Measurements from ENCODE around the gene LRP10. TPM values are rescaled to one million over a fixed set of nuclear protein-coding genes. Genes with fewer than 3 reads are reported as not detected.

Gene LRP10
- total and polyA plus RNA-seq, 2 of the 8 experiments (the other 6 are each of a cell fraction or from before 2014, with no cell fraction given) = 12.4 to 15.6 TPM

DNA sequence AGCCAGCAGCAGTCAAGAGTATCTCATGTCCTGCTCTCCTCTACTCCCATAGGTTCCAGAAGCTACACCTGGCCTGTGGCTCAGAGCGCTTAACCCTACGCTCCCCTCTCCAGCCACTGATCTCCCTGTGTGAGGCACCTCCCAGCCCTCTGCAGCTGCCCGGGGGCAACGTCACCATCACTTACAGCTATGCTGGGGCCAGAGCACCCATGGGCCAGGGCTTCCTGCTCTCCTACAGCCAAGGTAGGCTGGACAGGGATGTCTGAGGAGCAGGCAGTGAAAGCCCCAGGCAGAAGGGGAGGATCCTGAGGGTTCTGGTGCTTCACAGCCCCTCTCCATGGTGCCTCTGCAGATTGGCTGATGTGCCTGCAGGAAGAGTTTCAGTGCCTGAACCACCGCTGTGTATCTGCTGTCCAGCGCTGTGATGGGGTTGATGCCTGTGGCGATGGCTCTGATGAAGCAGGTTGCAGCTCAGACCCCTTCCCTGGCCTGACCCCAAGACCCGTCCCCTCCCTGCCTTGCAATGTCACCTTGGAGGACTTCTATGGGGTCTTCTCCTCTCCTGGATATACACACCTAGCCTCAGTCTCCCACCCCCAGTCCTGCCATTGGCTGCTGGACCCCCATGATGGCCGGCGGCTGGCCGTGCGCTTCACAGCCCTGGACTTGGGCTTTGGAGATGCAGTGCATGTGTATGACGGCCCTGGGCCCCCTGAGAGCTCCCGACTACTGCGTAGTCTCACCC is 3.6 kb downstream of the LRP10 start:
- H3K9ac ChIP-seq (replicated peaks in 1 of 4; ENCODE audit: extremely low read depth in 1 of 4, low read depth in 3 of 4, low read length in 3 of 4) = no peak overlapping the region
- CTCF ChIA-PET (ENCODE audit: partially characterized antibody) = interaction anchor here (0.7 to 56.0 kb wide), 6 partner anchors 8 to 305 kb away, joined by 3 to 1562 read pairs (median 64); partner anchors contain the start of genes MMP14, MRPL52, REM2 and SLC7A7
- no peak for FAIRE-seq
- TF ChIP-seq EZH2 (IDR thresholded peaks at IDR 0.05; ENCODE audit: low read depth, low read length, severe bottlenecking) (no peak), TBP (IDR thresholded peaks at IDR 0.05; ENCODE audit: low read depth, low read length) (no peak), CBX8 (IDR thresholded peaks at IDR 0.05; ENCODE audit: borderline replicate concordance, low read depth, low read length) (no peak), TAF1 (IDR thresholded peaks at IDR 0.05; ENCODE audit: low read depth, low read length) (no peak)

More for the DNA sequence above, 3.6 kb downstream of the LRP10 start:
- no peak for DNase-seq (ENCODE audit: low read depth in 1 of 2, low spot score in 2 of 2)
- H3K18ac ChIP-seq (ENCODE audit: extremely low read depth, low read length) = no peak overlapping the region
- H2BK5ac ChIP-seq (ENCODE audit: low read depth, low read length) = no peak overlapping the region
- no peak overlapping the region for H2AFZ ChIP-seq (ENCODE audit: low read length)
- no peak overlapping the region for H3K4me3 ChIP-seq (ENCODE audit: extremely low read depth in 1 of 4, insufficient read depth in 2 of 4, low read depth in 3 of 4, low read length in 4 of 4)
- no peaks in the 10 kb centered on the region for H3K9me3 ChIP-seq (ENCODE audit: insufficient read depth in 2 of 2, low read depth in 1 of 2, low read length in 1 of 2)
- no peak overlapping the region for H3K23ac ChIP-seq (ENCODE audit: insufficient read length)
- peaks cover 5% of the 10 kb centered on the region for H3K23me2 ChIP-seq (ENCODE audit: low read depth, low read length)
- H2BK15ac ChIP-seq (ENCODE audit: low read length) = no peak overlapping the region
- H4K5ac ChIP-seq (ENCODE audit: insufficient read length, low read depth, low read length) = no peak overlapping the region
- H4K8ac ChIP-seq (ENCODE audit: extremely low read depth, insufficient read depth, low read length) = no peak overlapping the region; the same call in 1 of the 2 replicates
- H4K91ac ChIP-seq (replicated peaks; ENCODE audit: insufficient read length, low read length) = no peak overlapping the region
- H3K27ac ChIP-seq (ENCODE audit: low read depth, low read length) = no peak overlapping the region
- H3K4ac ChIP-seq (replicated peaks; ENCODE audit: insufficient read length, low read depth, low read length) = no peak overlapping the region
- no peak overlapping the region for H3K4me2 ChIP-seq (ENCODE audit: insufficient read depth in 1 of 2, low read depth in 2 of 2, low read length in 2 of 2)
- 89% methylated on average over 15 of the region's 15 CpGs; no CpG with 5 or more reads in 1 of the 2 experiments for WGBS, 2 experiments (ENCODE audit: extremely low coverage in 1 of 2, insufficient coverage in 1 of 2, insufficient read length in 1 of 2, insufficient replicate concordance in 2 of 2, low coverage in 1 of 2, low lambda C conversion rate in 2 of 2, missing lambda C conversion rate in 1 of 2)
- H2BK12ac ChIP-seq (ENCODE audit: low read depth, low read length) = no peak overlapping the region
- H2BK120ac ChIP-seq (replicated peaks; ENCODE audit: low read depth, low read length) = no peak overlapping the region
- H3K79me1 ChIP-seq (ENCODE audit: low read depth, low read length) = no peaks in the 10 kb centered on the region
- no peak overlapping the region for H2BK20ac ChIP-seq (ENCODE audit: low read length)
- H3K79me2 ChIP-seq (ENCODE audit: control insufficient read depth in 1 of 2, insufficient read depth in 2 of 2, low read length in 2 of 2) = no peaks in the 10 kb centered on the region
- POLR2A ChIA-PET (ENCODE audit: partially characterized antibody) = interaction anchor here (1.3 to 6.6 kb wide), 2 partner anchors 9 to 49 kb away, joined by 3 to 54 read pairs; partner anchors contain the start of gene REM2
- H3K14ac ChIP-seq (ENCODE audit: insufficient read length) = no peak overlapping the region
- H2AK5ac ChIP-seq (ENCODE audit: low read depth, low read length) = no peak overlapping the region
- no peaks in the 10 kb centered on the region; a peak in 2 of 8 replicates for H3K36me3 ChIP-seq (ENCODE audit: control insufficient read depth in 2 of 4, insufficient read depth in 4 of 4, low read length in 3 of 4)
- peaks cover 0 to 9% (median 3%) of the 10 kb centered on the region in 4 experiments; a peak in 4 of 7 replicates for H3K4me1 ChIP-seq (replicated peaks in 1 of 4; ENCODE audit: control insufficient read depth in 3 of 4, insufficient read depth in 4 of 4, low read length in 3 of 4)
- H4K20me1 ChIP-seq (replicated peaks in 1 of 2; ENCODE audit: control insufficient read depth in 1 of 2, insufficient read depth in 2 of 2, low read length in 2 of 2) = no peaks in the 10 kb centered on the region
- H3K27me3 ChIP-seq (replicated peaks in 1 of 4; ENCODE audit: control insufficient read depth in 3 of 4, extremely low read depth in 1 of 4, insufficient read depth in 3 of 4, low read length in 3 of 4) = no peaks in the 10 kb centered on the region
- no peak overlapping the region for H3K56ac ChIP-seq (replicated peaks; ENCODE audit: insufficient read length, low read depth, low read length)
